Fibroblast of the aortic adventitia (primary cell): ENCODE results near the gene RASAL2. TPM values are rescaled to one million over a fixed set of nuclear protein-coding genes. Genes with fewer than 3 reads are reported as not detected.

Source experiments
- DNase-seq: peaks from one replicate; pipeline ENCODE4 v3.0.0-alpha.2; 2010; ENCODE audit warnings: low read depth
- H3K4me3 ChIP-seq: 2 replicates; pipeline ENCODE4 v1.5.1; 2011; ENCODE audit warnings: low read depth, mild to moderate bottlenecking, control low read depth, low read length, moderate library complexity
- total RNA-seq: library from RNA; depleted of rRNA; stranded (reverse); fragments of >200 nt; gene quantifications from 2 replicates; pipeline ENCODE4 v1.2.3, GENCODE V29; 2012; ENCODE audit warnings: low replicate concordance
- TF ChIP-seq, protein P1 (sequence below): IDR thresholded peaks from 2 replicates; pipeline ENCODE4 v1.5.1; 2011; ENCODE audit warnings: mild to moderate bottlenecking, low read length, control low read depth, inconsistent platforms; ENCODE audit not compliant: insufficient read depth

RASAL2 gene
- total RNA-seq, 1 donor, result 30.5 TPM

DNA sequence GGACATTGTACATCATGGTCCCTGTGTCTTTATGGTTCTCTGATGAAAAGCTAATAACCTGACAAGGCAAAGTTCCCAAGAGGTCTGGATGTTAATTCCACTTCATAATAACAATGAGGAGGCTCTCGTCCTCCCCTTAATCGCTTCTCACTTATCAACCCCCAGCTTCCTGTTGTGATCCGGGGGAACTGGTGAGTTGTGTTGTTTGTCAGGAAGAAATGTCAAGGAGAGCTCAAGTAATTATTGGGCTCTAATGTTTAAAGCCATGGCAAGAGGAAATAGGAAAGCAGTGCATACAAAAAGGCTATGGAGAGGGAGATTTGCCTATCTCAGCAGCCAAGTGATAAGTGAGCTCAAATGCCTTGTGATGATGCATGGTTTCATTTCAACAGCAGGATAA, 42.8 kb upstream of the RASAL2 start:
- TF ChIP-seq, protein P1, sequence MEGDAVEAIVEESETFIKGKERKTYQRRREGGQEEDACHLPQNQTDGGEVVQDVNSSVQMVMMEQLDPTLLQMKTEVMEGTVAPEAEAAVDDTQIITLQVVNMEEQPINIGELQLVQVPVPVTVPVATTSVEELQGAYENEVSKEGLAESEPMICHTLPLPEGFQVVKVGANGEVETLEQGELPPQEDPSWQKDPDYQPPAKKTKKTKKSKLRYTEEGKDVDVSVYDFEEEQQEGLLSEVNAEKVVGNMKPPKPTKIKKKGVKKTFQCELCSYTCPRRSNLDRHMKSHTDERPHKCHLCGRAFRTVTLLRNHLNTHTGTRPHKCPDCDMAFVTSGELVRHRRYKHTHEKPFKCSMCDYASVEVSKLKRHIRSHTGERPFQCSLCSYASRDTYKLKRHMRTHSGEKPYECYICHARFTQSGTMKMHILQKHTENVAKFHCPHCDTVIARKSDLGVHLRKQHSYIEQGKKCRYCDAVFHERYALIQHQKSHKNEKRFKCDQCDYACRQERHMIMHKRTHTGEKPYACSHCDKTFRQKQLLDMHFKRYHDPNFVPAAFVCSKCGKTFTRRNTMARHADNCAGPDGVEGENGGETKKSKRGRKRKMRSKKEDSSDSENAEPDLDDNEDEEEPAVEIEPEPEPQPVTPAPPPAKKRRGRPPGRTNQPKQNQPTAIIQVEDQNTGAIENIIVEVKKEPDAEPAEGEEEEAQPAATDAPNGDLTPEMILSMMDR, result no peak
- H3K4me3 ChIP-seq, result no peak overlapping the region
- no peak for DNase-seq

DNA sequence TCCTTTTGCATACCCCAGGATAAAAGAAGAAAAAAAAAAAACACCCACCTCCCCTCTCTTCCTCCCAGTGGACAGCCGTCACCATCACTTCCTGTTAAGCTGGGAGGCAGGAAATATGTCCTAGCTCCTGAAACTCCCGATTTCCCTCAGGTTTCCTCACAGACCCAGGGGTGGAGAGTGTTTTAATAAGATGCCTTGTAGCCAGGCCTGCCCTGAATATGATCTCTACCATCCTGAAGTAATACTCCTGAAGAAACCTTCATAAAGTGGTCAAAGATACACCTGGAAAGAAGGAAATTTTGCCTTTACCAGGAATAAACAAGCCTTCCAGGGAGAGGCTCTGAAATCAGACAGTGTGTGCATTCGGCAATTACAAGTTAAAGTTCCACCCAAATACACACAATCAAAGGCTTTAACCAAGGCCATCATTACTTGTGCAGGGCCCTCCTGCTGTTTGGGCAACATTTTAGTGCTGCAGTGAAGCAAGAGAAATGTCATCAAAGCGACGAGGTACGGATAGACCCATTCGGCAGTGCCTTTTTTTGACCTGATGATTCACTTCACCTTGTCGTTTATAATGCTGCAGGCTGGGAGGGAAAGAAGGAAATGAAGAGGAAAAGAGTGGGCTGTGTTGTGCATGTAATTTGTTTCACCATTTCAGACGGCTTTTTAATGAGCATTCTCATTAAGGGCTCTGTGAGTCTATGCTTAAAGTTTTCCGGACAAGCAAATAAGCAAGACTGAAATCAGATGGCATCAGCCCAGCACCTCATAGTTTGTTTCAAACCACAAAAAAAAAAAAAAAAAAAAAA, 41.0 kb upstream of the RASAL2 start:
- peak; percentile 35 for DNase-seq
- H3K4me3 ChIP-seq, result no peak overlapping the region
- TF ChIP-seq, protein P1, result no peak

DNA sequence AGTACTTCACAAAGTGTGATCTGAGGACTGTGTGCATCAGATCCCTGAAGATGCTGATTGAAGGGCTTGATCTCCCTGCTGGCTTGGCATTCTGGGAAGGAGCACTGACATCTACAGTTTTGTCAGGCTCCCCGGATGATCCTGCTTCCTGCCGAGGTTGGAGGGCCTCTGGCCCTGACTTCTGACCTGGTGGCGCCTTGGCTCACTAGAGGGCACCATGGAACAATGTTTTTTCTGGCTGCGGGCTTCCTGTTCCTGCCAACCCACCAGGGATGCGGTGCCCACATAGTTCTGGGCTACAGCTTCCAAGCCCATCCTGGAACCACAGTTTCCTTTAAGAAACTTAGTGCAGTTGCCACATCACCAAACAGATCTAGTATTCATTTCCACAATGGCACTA, 38.8 kb upstream of the RASAL2 start:
- TF ChIP-seq, protein P1, result peak; percentile 20
- no peak overlapping the region for H3K4me3 ChIP-seq
- DNase-seq, result peak; percentile 34

DNA sequence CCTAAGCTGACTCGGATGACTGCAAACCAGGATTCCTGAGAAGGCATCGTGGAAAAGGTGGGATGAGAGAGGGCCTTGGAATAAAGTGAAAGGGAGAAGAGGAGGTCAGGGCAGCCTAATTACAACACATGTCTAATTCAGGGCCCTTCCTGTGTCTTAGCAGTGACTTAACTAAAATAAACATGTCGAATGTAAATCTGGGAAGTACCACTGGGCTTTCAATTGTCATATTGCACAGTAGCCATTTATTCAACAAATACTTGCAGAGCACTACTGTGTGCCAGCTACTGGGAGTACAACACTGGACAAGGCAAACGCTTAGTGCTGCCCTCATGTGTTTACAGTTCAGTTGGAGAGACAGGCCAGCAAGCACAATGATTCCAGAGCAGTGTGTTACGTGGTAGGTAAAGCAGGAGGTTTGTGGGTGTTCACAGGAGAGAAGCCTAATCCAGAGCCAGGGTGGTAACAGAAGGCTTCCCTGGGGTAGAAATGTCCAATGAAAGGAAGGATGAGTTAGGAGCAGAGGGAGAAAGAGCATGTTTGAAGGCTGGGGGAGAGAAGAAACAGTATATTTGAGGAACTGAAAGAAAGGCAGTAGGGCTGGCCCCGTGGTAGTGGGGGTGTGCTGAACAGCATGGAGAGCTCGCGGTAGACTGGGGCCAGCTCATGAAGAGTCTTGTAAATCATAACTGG, 38.0 kb upstream of the RASAL2 start:
- TF ChIP-seq, protein P1, result no peak
- H3K4me3 ChIP-seq, result no peak overlapping the region
- DNase-seq, result no peak

DNA sequence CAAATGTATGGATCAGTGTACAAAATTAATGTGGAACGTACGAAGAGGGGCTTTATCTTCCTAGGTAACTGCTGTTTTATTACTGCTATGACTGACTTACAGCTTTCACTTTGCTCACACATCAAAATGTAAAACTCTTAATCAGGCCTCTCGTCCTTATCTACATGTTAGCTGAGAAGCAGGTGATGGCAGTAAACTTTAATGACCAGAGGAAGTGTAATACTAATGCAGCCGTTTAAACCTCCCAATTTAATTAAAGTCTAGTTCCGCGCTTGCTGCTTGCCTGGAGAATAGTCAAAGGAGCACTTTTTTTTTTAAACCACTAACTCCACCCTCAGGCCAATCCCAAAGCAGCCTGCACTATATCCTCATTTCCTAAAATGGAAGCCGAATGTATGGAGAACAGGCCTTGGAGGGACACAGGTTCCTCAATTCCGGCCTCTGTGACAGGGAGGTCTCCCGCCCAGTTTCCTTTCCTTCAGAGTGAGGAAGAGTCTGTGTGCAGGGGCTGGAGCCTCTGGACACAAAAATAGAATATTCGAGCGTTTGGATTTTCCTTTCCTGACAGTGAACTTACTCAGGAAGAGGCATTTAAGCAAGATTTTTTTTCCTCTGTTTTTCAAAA, 36.7 kb upstream of the RASAL2 start:
- TF ChIP-seq, protein P1, result no peak
- DNase-seq, result no peak
- H3K4me3 ChIP-seq, result no peak overlapping the region

DNA sequence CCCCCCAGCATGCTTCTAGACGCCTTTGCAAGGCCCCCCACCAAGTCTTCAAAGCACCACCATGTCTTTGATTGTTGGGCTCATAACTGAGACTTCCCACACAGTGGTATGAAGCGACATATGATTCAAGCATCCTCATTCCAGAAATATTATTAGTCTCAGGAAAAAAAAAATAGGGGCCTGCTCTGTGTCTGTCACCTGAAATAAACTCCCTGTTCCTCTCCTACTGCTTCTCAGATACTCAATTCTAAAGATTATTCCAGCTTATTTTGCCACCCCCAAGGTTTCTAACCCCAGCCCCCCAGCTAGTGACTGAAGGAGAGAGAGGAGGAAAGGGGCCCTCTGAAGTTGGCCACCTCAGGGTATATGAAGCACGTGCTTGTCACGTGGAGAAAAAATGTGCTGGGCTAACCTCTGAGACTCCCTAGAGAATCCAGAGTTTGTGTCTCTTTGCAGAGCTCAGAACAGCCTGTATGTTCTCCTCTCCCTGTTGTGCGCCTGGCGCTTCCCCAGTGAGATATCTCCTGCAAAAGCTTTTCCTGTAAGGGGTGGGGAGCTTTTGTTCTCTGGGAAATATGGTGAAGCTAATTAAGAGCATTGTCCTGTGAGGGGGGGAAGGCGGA, 35.9 kb upstream of the RASAL2 start:
- TF ChIP-seq, protein P1, result no peak
- H3K4me3 ChIP-seq, result peak overlapping the region; percentile 5
- DNase-seq, result peak; percentile 81
